ENCODE measurements around the gene TMEM181. TPM values are rescaled to one million over a fixed set of nuclear protein-coding genes. Genes with fewer than 3 reads are reported as not detected.
"Not testable (repeated sequence)": the region's sequence is repeated elsewhere in the genome, so short reads cannot be mapped to it uniquely, and the experiment has no call there.

The TMEM181 gene
- total and polyA plus RNA-seq, 8 donors, result 14.1 to 32.8 (median 23.1) TPM

DNA sequence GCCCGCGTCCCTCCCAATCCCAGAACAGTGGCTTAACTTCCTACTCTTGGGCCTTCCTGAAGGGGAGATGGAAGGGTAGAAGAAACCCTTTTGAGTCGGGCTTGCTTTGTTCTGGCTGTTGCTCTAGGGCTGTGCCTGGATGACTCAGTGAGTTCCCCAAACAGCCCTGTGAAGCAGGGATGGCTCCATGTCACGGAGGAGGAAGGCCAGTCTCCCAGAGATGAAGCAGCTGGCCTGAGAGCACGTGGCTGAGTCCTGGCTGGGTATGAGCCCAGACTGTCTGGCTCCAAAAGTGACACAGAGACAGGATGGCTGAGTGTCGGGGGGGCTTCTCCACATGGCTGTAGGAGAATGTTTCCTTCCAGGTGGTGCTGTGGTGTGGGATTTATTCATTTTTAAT is 94.6 kb downstream of the TMEM181 start:
- FAIRE-seq (no peak), DNase-seq (peak in 1 of 6 donors; percentile 56), ATAC-seq (peak; percentile 47 to 83 (median 74))
- Histone ChIP-seq H3K9me3 (no peaks in the 10 kb centered on the region), H3K4me3 (no peak overlapping the region), H3K27ac (peak overlapping the region in 2 of 4 donors; percentile 22 to 48), H3K36me3 (no peaks in the 10 kb centered on the region), H3K4me1 (peaks cover 0 to 11% (median 0%) of the 10 kb centered on the region in 3 donors), H3K27me3 (no peaks in the 10 kb centered on the region)
- TF ChIP-seq, protein P1, sequence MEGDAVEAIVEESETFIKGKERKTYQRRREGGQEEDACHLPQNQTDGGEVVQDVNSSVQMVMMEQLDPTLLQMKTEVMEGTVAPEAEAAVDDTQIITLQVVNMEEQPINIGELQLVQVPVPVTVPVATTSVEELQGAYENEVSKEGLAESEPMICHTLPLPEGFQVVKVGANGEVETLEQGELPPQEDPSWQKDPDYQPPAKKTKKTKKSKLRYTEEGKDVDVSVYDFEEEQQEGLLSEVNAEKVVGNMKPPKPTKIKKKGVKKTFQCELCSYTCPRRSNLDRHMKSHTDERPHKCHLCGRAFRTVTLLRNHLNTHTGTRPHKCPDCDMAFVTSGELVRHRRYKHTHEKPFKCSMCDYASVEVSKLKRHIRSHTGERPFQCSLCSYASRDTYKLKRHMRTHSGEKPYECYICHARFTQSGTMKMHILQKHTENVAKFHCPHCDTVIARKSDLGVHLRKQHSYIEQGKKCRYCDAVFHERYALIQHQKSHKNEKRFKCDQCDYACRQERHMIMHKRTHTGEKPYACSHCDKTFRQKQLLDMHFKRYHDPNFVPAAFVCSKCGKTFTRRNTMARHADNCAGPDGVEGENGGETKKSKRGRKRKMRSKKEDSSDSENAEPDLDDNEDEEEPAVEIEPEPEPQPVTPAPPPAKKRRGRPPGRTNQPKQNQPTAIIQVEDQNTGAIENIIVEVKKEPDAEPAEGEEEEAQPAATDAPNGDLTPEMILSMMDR (IDR thresholded peaks at IDR 0.05), result no peak
- 68 to 69% methylated on average over 6 of the region's 6 CpGs for WGBS, 2 donors
- intact Hi-C loops (cut with DNase I), result no loop called here

DNA sequence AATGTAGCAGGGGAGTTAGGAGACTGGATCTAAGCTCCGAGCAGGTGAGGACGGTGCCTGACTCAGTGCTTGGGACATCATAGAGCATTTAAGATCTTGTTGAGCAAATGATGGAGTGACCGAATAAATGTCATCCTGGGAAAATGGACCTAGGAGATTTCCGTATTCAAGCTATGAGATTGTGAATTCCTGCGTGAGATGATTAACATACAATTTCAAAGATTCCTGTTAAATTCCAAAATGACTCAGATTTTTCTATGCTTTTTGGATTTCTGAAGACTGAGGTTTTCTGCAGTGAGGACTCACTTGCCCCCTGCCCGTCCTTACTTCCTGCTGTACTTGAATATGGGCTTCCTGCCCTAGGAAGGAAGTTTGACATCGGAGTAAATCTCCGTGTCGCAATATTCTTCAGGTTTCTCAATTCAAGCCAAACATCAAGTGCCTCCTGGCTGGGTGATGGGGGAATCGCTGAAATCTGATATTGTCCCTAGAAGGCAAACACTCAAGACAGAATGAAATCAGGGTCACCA is 95.1 kb downstream of the TMEM181 start:
- Histone ChIP-seq H3K9me3 (no peaks in the 10 kb centered on the region), H3K27me3 (no peaks in the 10 kb centered on the region), H3K36me3 (no peaks in the 10 kb centered on the region), H3K4me3 (no peak overlapping the region), H3K27ac (peak overlapping the region in 2 of 4 donors; percentile 22 to 48), H3K4me1 (peaks cover 0 to 11% (median 0%) of the 10 kb centered on the region in 3 donors)
- ATAC-seq (peak in 3 of 4 donors; percentile 16 to 45 (median 30)), FAIRE-seq (no peak), DNase-seq (no peak)
- TF ChIP-seq, protein P1 (IDR thresholded peaks at IDR 0.05), result no peak
- intact Hi-C loops (cut with DNase I), result no loop called here
- 62 to 64% methylated on average over 10 of the region's 10 CpGs for WGBS, 2 donors

DNA sequence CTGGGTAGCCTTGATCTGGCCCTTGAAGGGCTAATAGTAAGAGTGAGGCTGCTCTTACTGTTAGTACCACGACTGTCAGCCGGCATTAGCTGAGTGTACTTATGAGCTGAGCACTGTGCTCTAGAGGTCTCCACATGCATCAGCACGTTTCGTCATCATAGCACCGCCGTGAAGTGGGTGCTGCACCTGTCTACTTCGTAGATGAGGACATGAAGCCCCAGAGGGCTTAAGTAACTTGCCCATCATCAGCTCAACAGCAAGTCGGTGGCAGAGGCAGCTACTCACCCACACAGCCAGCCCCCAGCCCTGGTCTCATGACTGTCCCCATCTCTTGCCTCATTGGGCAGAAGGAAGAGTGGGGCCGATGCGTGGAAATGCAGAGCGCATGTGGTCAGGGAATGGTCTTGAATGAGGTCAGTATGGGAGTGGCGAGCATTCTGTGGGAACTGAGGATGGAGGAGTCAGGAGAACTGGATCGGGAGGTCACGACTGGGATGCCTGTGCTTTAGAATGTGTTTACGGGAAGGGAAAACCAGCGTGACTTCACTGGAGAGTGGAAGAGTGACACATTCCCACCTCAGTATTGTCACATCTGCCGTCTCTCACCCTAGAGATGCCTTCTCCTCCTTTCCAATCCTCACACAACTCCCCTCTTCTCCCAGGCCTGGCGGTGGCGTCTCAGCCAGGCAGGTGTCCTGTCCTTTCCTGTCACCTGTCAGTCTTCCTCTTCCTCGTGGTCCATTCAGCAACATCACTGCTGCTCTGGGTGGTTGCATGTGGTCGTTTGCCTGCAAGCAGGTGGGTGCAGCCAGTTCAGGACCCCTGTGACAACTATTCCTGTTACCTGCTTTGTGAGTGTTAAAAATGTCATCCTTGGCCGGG is 95.9 kb downstream of the TMEM181 start:
- no peaks in the 10 kb centered on the region for H3K27me3 ChIP-seq
- WGBS, 2 donors, result 79 to 86% methylated on average over 22 of the region's 22 CpGs
- H3K9me3 ChIP-seq, result no peaks in the 10 kb centered on the region
- TF ChIP-seq, protein P1 (IDR thresholded peaks at IDR 0.05), result no peak
- H3K4me3 ChIP-seq, result no peak overlapping the region
- no peak for ATAC-seq
- H3K4me1 ChIP-seq, result peaks cover 0 to 11% (median 0%) of the 10 kb centered on the region in 3 donors
- no peak for DNase-seq
- intact Hi-C loops (cut with DNase I), result no loop called here
- FAIRE-seq, result no peak
- H3K27ac ChIP-seq, result peak overlapping the region in 1 of 4 donors; percentile 48
- no peaks in the 10 kb centered on the region for H3K36me3 ChIP-seq

DNA sequence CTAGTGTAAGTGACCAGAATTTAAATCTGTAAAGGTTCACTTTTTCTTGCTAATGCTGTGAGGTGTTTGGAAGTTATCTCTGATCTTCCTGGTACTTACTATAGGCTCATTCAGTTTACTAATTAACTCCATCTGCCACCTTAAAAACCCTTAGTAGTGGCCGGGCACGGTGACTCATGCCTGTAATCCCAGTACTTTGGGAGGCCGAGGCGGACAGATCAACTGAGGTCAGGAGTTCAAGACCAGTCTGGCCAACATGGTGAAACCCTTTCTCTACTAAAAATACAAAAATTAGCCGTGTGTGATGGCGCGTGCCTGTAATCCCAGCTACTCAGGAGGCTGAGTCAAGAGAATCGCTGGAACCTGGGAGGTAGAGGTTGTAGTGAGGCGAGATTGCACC is 97.1 kb downstream of the TMEM181 start:
- intact Hi-C loops (cut with DNase I); H3K4me3 ChIP-seq; H3K27ac ChIP-seq; H3K27me3 ChIP-seq; H3K36me3 ChIP-seq; ATAC-seq; FAIRE-seq; H3K9me3 ChIP-seq; DNase-seq: not testable (repeated sequence)
- 68 to 75% methylated on average over 9 of the region's 9 CpGs for WGBS, 2 donors
- H3K4me1 ChIP-seq, result peaks cover 0 to 11% (median 0%) of the 10 kb centered on the region in 3 donors

DNA sequence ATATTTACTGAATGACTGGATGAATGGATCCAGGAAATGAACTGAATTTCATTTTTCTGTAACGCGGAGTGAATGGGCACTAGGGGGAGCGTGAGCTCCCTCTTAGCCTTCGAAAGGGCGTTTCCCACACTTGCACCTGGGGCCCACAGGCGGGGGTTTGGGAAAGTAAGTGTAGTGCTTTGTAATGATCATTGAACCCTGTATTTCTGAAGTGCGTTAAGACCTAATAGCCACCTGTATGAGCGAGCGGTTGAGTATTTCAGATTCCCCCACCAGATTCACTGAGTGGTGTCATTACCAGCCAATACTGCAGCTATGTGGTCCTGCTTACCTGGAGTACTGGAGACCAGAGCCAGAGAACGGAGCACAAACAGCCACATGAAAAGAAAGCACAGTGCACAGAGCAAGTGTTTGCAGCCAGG is 100.5 kb downstream of the TMEM181 start:
- WGBS, 2 donors, result 24 to 28% methylated on average over 10 of the region's 10 CpGs
- intact Hi-C loops (cut with DNase I), result no loop called here
- TF ChIP-seq, protein P1 (IDR thresholded peaks at IDR 0.05), result peak in 2 of 4 donors; percentile 48 to 60

More for the DNA sequence above, 100.5 kb downstream of the TMEM181 start:
- H3K4me1 ChIP-seq, result no peaks in the 10 kb centered on the region
- DNase-seq, result peak in 1 of 6 donors; percentile 37
- no peaks in the 10 kb centered on the region for H3K36me3 ChIP-seq
- no peak overlapping the region for H3K4me3 ChIP-seq
- H3K27me3 ChIP-seq, result no peaks in the 10 kb centered on the region
- no peak overlapping the region for H3K27ac ChIP-seq
- peak; percentile 77 to 86 (median 80) for ATAC-seq
- no peak for FAIRE-seq
- no peaks in the 10 kb centered on the region for H3K9me3 ChIP-seq
